VCaP (cell line): Measurements from ENCODE around the gene DNAH5.

Source experiments
- H3K27ac ChIP-seq: fragments of 450-650 bp; 2 replicates; pipeline ENCODE4 v1.5.1; 2017
- TF ChIP-seq, protein P1 (sequence below): fragments of 450-650 bp; conservative IDR thresholded peaks from 2 replicates; pipeline ENCODE4 v1.5.1; 2017; ENCODE audit warnings: mild to moderate bottlenecking, moderate library complexity

The DNAH5 gene

DNA sequence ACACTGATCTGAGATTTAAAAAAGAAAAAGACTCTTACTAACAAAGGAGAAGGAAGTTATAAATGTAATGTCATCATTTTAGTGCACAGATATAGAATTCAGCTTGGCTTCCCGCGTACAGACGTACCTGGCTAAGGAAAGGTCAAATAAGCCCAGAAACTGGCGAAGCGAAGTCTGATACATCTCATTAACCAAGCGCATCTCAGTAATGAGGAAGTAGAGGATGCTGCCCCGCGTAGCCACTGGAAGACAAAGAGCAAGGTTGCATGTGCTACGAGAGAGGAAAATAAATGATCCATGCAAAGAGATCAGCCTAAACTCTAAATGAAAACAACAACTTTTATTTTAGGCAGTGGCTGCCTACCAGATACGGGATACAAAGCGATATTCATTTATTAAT, 208.8 kb downstream of the DNAH5 start:
- TF ChIP-seq, protein P1, sequence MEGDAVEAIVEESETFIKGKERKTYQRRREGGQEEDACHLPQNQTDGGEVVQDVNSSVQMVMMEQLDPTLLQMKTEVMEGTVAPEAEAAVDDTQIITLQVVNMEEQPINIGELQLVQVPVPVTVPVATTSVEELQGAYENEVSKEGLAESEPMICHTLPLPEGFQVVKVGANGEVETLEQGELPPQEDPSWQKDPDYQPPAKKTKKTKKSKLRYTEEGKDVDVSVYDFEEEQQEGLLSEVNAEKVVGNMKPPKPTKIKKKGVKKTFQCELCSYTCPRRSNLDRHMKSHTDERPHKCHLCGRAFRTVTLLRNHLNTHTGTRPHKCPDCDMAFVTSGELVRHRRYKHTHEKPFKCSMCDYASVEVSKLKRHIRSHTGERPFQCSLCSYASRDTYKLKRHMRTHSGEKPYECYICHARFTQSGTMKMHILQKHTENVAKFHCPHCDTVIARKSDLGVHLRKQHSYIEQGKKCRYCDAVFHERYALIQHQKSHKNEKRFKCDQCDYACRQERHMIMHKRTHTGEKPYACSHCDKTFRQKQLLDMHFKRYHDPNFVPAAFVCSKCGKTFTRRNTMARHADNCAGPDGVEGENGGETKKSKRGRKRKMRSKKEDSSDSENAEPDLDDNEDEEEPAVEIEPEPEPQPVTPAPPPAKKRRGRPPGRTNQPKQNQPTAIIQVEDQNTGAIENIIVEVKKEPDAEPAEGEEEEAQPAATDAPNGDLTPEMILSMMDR: no peak

DNA sequence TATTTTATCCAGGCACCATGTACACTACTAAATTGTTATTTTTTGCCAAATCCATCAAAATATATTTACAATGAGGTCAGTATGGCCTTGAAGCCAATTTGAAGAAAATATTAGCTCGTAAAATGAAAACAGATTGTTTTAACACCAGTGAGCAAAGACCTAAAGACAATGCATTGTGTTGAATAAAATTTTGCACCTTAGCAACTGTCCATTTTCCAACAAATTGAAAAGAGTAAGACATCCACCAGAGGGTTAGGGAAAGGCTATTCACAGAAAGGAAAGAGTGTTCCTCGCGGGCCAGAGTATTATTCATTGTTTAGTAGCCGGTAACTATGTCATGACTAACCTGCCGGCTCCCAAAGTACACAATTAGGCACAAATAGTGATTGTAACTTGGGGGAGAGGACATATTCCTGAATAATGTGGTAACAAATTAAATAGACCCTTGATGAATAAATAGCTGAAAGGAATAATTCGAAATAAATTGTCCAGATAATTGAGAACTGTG, 213.3 kb downstream of the DNAH5 start:
- TF ChIP-seq, protein P1: no peak
- H3K27ac ChIP-seq: no peak overlapping the region

More for the DNA sequence above, 208.8 kb downstream of the DNAH5 start:
- no peak overlapping the region for H3K27ac ChIP-seq

DNA sequence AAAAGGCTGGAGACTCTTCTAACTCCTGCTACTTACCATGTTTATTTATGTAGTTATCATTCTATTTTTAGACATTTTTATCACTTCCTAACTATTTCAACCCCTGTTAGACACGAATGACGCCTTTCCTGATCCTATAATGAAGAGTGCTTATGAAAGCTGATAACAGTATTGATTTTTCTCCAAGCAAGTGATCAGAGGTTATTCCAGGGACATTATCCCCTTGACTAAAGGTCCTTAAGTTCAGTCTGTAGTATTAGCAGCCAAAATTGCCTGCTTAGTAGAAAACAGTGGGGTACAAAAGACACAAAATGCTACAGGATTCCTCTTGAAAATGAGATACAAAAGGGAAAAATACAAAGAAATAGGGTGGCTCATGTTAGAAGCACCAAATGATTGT, 235.6 kb downstream of the DNAH5 start:
- TF ChIP-seq, protein P1: no peak

DNA sequence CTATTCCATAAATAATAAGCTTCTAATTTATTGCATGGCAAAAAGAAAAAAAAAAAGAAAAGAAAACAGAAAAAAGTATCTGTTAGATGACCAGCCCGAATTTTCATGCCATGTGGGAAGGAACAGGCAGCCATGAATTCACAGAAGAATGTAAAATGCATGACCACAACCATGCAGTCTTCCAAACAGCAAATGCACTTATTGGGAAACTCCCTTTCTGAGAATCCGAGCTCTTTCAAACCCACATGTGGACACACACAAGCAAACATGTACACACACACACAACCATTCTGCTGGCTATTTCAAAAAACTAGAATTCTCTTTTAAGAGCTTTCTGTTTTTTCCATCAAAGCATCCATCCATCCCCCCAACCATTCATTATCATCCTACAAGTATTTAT, 236.1 kb downstream of the DNAH5 start:
- TF ChIP-seq, protein P1: no peak
- no peak overlapping the region for H3K27ac ChIP-seq

More for the DNA sequence above, 235.6 kb downstream of the DNAH5 start:
- no peak overlapping the region for H3K27ac ChIP-seq

DNA sequence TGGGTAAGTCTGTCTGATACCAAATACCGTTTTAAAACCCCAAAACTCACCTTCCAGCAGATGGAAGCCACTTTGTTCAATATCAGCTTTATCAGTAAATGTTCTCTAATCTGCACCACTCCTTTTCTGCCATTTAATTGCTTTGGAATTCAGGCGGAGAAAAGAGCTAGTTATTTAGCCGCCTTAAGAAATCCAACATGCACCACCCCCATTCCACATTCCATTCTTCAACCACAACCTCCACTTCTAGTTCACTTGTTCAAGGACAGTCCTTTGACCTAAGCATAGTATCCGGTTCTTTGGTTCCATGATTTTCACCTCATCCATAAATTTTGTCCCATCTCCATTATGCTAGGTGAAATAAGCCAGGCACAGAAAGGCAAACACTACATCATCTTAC, 240.1 kb downstream of the DNAH5 start:
- TF ChIP-seq, protein P1: no peak
- H3K27ac ChIP-seq: no peak overlapping the region

DNA sequence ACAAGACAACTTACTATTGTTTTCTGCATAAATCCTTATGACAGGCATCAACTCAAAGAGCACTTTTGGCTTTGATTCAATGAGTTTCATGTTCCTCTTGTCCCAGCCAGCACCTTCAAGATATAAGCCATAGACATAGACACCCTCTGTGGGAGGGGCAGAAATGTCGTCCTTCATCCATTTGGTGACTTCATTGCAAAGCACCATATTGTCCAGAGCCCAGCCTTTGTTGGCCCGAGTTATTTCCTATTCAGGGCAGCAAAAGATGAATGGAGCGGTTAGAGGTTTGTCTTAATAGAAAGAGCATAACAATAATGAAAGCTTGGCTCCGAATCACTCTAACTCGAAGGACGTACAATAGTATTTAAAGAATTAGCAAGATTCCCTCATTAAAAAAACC, 243.9 kb downstream of the DNAH5 start:
- TF ChIP-seq, protein P1: no peak

DNA sequence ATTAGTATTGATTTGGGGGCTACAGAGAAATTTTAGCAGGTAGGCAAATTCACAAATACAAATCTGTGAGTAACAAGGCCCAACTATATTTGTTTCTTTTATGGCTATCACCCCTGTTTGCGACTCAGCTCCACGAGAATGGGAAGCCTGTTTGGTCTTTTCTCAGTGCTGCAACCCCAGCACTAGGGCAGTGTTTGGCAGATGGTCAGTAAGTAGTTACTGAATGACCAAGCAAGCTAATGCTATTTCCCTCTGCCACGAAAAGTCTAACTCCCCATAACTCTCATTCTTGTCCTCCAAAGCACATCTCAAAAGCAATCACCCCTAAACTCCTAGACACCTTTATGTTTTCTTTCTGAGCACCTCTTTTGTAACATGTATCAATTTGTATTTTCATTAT, 245.6 kb downstream of the DNAH5 start:
- TF ChIP-seq, protein P1: no peak
- H3K27ac ChIP-seq: no peak overlapping the region

More for the DNA sequence above, 243.9 kb downstream of the DNAH5 start:
- no peak overlapping the region for H3K27ac ChIP-seq
